GM18519 (cell line): ENCODE results near the gene CPN2.

Experiments used
- ATAC-seq: cut with Tn5 transposase; IDR thresholded peaks from one replicate; pipeline ENCODE4 v1.9.1; 2021; ENCODE audit warnings: mild to moderate bottlenecking, moderate library complexity; ENCODE audit not compliant: unreplicated experiment, low FRiP score

CPN2 gene

DNA sequence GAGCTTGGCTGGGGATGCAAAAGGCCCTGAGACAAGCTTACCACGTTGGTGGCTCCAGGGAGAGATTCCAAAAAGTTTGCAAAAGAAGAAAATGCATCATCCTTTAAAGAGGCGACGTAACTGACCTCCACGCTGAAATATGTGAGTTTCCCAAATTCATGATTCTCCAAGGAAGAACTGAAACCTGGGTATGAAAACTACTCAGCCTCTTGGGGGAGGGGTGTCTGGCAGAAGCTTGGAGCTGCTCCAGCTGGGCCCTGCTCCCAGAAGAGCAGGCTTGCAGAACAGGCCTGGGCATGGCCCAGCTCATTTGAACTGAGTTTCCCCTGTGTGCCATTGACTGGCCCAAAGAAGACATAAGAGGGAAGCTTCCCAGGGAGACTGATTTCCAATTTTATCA lies 20.5 kb downstream of the CPN2 start:
- no peak for ATAC-seq

DNA sequence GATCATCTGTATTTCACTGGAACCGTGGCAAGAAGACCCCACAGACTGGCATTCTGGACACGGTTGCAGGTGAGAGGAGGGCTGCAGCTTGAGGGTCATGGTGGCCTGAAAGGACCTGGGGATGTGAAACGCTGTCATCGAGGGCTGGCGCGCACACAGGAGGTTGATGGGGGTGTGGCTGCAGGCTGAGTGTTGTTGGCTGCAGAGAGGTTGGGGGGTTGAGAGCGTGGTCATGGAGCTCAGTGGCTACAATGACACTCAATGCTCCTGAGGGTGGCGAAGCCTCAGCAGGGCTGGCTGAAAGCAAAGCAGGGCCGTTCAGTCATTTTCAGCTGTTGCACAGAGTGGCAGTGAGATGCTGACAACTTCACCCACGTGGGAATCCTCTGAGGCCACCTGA lies 21.0 kb downstream of the CPN2 start:
- ATAC-seq = no peak

DNA sequence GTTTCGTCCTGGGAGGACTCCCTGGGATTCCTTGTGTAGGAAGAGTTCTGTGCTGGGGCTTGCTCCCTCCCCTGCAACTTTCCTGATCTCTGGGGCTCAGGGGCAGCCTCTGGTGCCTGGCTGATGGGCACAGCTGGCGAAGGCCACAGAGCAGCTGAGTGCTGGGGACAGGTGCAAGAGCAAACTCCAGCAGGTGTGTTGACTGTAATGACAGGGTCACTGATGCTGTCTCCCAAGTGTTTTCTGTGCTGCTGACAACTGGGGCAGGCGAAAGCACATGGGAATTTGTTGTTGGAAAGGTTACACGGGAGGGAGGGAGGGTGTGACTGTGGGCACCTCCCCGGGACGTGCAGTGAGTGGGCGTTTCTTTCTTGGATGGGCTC lies 21.6 kb downstream of the CPN2 start:
- ATAC-seq = no peak

DNA sequence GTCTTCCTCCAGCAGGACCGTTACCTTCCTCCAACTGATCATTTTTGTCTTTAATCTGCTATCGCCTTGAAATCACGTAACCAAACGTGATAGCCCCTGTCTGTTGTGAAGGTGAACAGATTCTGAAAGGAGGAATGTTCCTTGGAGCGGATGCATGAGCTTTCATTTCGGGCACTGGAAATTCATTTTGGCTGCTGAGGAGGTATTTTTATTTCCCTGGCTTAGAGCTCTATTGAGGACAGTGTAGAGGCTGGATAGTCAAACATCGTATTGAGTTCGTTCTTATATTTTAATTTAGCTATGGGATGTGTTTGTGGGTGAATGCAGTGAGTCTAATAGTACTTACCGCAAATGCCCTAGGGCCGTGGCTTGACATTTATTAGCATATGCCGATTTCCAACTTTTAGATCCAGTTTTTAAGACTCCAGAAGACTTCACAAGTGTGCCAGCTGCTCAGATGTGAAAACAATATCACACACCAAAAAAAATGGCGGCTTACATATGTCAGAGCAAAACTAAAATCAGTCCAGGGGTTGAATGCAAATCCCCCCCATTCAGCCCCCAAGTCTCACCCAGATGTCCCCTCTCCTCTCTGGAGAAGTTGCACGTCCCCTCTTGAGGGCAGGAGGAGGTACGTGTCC lies 22.1 kb downstream of the CPN2 start:
- ATAC-seq = no peak

DNA sequence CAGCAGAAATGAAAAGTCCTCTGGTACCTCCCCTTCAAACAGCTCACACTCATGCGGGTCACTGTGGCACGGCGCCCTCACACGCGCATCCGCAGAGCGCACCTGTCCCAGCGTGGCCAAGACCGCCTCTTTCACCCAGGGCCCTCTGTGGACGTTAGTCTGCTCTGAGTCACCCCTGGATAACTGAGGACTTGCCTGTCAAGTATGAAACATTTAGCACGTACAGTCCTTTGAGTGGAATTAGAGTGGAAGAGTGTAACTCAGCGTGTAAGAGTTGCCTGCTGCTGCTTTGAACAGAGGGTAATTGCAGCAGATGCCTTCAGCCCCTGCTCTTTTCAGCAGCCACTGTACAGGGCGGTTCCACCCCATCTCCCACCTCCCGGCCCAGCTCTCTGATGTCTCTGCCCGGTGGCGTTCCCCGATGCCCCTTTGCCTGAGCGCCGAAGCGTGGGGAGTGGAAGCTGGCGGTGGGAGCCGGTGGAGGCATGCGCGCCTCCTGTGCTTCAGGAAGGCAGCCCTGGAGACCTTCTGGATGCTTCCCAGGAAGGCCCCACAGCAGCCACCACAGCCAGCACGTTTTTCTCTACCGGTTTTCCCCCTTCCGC lies 23.0 kb downstream of the CPN2 start:
- no peak for ATAC-seq

DNA sequence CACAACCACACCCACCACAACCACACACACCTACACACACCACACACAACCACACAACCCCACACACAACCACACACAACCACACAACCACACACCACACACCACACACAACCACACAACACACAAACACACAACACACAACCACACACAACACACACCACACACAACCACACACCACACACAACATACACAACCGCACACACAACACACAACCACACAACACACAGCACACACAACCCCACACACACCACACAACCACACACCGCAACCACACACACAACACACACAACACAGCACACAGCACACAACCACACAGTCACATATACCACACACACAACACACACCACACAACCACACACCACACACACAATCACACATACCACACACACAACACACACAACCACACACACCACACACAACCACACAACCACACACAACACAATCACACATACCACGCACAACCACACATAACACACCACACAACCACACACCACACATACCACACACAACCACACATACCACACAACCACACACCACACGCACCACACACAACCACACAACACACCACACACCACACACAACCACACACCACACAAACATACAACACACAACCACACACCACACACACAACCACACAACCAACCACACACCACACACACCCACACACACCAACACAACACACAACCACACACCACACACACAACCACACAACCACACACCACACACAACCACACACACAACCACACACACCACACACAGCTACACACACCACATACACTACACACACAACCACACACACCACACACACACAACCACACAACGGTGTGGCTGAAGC lies 23.7 kb downstream of the CPN2 start:
- ATAC-seq = no peak

DNA sequence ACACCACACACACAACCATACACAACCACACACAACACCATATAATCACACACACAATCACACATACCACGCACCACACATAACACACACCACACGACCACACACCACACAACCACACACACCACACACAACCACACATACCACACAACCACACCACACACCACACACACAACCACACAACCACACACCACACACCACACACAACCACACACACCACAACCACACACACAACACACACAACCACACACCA lies 24.2 kb downstream of the CPN2 start:
- no peak for ATAC-seq

DNA sequence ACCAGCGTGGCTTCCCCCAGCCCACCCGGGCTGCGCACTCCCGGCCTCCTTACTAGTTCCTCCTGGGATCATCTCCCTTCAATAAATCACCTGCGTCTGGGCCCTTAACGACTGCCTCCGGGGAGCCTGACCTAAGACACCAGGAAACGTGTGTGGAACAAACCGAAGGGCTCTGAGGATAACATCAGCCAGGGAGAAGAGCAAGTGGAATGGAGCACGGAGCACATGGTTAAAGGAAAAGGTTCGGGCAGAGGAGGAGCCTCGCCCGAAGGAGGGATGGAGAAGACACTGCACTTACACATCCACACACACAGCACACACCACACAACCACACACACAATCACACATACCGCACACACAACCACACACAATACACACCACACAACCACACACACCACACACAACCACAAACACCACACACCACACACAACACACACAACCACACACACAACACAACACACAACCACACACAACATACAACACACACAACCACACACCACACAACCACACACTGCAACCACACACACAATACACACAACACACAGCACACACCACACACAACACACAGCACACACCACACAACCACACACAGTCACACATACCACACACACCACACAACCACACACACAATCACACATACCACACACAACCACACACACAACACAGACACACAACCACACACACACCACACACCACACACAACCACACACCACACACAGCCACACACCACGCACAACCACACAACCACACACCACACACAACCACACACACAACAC lies 24.7 kb downstream of the CPN2 start:
- ATAC-seq = no peak

DNA sequence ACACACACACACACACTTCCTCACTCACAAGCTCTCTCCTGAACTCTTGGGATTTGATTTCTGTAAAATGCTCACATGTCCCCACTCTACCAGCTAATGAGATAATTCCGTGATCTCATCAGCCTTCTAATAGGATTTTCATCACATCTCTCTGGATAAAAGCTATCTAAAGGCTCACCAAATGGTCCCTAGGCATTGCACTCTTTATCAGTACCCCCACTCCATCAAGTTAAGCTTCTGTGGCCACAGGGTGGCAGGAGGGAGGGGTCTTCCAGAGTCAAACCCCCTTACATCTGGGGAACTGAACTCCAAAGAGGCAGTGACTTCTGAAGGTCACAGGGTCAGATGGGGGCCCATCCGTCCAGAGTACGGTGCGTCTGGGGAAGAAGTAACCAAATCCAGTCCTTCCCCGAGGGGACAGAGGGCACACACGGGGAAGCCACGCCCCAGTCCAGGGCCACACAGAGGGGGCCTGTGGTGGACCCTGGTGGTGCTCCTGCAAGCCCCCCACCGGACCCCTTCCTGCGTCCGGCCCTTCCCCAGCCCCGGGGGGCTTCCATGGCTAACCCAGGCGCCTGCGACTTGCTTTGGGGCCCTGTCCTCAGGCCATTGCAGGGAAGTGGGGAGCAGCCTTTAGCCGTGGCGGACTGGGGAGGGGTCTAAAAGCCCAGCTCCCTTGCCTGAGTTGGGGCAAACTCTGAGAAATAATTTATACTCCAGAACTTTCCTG lies 25.5 kb downstream of the CPN2 start:
- no peak for ATAC-seq

DNA sequence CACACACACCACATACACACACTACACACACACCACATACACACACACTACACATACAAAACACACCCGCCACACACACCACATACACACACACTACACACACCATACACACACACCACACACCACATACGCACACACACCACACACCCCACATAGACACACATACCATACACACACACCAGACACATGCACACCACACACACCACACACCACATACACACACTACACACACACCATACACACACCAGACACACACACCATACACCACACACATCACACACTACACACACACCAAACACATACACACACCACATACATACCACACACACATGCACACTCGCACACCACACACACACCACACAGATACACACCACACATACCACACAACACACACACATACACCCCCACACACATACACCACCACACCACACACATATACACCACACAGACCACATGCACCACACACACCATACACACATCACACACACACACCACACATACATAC lies 26.3 kb downstream of the CPN2 start:
- no peak for ATAC-seq

DNA sequence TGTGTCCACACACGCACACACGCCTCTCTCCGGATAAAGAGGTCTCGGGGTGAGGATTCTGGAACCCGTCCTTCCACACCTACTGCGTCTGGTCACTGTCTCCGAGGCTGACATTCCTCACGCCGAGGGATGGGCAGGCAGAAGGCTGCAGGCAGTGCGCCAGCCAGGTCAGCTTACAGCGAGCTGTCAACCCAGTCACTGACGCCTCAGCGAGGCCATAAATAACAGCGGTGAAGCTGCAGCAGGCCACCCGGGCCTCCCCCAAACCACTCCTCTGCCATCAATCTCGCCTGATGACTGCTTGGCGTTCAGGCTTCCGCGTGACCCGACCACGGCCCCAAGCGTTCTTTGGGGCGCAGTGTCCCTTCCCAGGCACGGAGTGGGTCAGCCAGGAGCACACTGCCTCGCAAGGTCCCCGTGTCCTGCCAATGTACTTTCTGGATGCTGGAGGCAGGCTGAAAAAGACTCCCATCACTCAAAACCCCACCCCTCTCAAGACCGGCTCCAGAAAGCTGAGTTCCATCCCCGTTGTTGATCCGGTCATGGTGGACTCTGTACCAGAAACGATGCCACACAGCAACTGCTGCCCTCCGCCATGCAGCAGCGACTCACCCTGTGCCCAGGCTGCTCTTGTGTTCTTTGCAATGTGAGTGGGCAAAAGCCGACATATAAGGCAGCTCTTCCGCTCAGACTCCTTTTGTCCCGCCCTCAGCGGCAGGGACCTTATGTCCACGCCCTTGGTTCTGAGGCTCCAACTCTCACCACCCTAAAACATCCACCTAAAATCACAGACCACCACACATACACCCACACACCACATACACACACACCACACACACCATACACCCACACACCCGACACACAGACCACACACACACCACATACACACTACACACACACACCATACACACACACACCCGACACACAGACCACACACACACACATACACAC lies 27.1 kb downstream of the CPN2 start:
- no peak for ATAC-seq

DNA sequence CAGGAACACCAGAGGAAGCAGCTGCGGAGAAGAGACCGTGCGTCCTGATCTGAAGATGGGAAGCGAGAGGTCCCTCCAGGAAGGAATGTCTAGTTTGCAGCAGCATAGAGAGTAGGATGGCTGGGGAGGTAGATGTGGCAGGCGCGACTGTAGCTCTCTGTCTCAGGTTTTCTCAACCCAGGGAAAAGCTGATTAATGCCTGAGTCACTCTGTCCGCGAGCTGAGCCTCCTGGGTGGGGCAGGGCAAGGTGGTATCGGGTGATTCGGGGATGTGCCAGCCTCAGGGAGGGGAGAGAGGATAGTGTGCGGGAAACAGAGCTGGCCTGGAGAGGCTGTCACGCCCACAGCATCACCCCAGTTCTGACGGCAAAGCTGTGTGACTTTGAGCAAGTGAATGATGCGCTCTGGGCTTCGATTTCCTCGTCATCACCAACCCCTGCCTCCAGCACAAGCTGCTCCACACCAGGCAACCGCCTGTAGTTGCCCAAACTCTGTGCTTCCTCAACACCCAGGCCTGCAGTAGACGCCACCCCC lies 28.4 kb downstream of the CPN2 start:
- no peak for ATAC-seq

DNA sequence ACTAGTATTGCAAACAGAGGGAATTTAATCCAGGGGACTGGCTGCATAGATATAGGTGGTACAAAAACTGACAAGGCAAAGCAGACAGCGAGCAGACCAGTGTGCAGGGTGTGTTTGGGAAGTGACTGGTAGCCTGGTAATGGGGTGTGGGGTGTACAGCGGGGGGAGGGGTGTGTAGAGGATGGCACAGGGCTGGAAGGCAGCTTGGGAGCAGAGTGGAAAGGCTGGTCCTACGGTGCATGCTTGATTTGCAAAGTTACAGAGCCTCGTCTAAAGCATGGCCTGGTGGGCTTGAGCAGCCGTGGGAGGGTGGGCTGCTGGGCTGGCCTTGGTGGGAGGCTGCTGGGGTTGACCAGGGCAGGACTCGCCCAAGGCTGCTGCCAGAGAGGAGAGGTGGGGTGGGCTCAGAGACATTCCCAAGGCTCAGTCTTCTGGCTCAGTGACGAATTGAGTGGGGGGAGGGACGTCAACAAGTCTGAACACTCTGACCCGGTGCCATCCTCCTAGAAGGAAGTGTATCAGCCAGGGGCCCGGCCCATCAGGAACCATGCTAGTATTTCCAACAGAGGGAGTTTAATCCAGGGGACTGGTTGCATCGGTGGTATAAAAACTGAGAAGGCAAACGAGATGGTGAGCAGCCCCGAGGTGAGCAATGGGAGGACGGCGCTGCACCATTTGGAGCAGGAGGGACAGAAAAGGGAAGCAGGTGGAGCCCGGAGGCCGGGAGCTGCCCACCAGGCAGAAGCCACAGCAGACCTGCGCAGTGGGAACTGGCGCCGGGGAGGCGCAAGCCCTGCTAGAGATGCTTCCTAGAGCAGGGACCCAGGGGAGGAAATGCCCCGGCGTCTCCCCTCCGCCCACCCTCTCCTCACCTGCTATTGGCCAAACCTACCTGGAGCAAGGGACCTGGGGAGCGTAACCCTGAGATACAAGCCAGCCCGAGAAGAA lies 29.2 kb downstream of the CPN2 start:
- no peak for ATAC-seq

DNA sequence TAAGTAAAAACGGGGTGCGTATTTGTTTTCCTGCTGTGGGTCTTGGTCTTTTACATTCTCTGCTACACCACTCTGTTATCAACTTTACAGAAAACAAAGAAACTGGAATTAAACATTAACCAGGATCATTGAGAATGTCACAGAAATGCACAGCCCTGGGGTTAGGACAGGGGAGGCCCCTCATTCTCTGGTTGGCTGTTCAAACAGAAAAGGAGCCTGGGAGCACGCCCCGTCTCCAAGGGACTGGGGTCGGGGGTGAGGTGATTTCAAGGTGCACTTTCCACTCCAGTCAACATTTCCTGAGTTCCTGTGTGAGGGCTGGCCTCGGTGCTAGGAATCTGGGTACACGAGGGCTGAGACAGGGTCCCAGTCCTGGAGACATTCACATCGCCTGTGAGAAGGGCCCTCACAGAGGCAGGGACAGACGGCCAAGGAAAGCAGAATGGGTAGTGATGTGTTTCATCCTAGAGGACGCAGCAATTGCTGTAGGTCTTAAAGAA lies 30.3 kb downstream of the CPN2 start:
- no peak for ATAC-seq

DNA sequence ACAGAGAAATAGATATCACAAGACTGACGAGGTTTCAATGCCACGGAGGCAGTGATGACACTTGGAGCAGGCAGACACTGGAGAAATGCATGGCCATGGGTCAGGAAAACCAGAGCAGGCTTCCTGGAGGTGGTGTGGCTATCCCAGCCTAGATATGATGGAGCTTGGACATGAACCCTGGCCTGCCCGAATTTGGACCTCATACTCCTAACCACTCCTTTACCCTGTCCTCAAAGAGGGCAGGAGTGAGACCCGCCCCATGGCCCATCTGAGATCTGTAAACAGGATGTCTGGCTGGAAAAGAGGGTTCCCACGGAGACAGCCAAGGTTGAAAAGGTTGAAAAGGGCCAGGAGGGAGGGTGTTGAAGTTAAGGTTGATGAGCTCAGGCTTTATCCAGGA lies 31.0 kb downstream of the CPN2 start:
- no peak for ATAC-seq

DNA sequence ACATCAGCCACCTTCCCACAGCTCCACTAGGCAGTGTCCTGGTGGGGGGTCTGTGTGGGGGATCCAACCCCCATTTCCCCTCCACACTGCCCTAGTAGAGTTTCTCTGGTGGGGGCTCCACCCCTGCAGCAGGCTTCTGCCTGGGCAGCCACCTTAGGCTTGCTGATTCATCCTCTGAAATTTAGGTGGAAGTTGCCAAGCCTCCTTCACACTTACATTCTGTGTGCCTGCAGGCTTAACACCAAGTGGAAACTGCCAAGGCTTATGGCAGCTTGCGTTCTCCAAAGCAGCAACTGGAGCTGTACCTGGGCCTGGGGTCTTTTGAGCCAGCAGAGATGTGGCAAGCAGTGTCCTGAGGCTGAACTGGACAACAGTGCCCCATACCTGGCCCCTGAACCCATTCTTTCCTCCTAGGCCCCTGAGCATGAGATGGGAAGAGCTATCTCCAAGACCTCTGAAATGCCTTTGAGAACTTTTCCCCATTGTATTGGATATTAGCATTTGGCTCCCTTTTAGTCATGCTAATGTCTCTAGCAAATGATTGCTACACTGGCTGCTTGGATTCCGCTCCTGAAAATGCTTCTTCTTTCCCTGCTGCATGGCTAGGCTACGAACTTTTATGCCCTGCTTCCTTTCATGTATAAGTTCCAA lies 32.5 kb downstream of the CPN2 start:
- ATAC-seq = no peak

DNA sequence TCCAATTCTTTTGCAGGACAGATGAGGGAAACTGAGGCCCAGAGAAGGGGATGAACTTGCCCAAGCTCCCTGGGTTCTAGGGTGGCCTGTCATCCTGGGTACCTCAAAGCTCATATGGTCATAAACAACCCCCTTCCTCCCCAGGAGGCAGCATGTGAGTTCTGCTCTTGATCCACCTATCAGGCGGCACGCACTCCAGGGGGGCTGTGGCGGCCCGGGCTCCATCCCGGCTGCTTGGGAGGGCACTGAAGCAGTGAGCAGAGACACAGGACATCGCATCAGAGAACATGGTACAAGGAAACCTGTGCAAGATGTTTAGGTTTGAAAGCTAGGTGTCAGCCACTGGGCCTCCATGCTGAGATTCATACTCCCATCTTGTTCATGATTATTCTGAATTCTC lies 34.2 kb downstream of the CPN2 start:
- no peak for ATAC-seq
